IMR-90 (cell line): Measurements from ENCODE around the gene GSS. TPM values are rescaled to one million over a fixed set of nuclear protein-coding genes. Genes with fewer than 3 reads are reported as not detected.

Source experiments
- ATAC-seq: fragments of 200-7000 bp; cut with Tn5 transposase; 2 replicates; pipeline ENCODE4 v1.9.1; 2020; ENCODE audit warnings: low read depth, mild to moderate bottlenecking, moderate library complexity
- BruUV-seq: library from RNA; stranded (reverse); fragments of 400-500 nt; replicated peaks from 2 replicates; lab custom pipeline; 2021; lab: Mats Ljungman, UMichigan
- CTCF ChIA-PET: fragments of 300-600 bp; formaldehyde crosslinking; extraction: SDS; loops from one replicate; lab custom pipeline; 2021; ENCODE audit warnings: antibody characterized with exemption; lab: Yijun Ruan, JAX
- POLR2A ChIA-PET: fragments of 300-600 bp; sonication (Branson Sonifier 250); formaldehyde crosslinking; loops from one replicate; lab custom pipeline; 2022; ENCODE audit warnings: antibody characterized with exemption; ENCODE audit not compliant: unreplicated experiment; lab: Charles Lee
- DNase-seq: peaks from one replicate; pipeline ENCODE4 v3.0.0; 2013
- H2AFZ ChIP-seq: replicated peaks from 2 replicates; pipeline ENCODE3; 2013; ENCODE audit warnings: low read length, mild to moderate bottlenecking; ENCODE audit not compliant: poor library complexity
- H2AK5ac ChIP-seq: 2 replicates; pipeline ENCODE4 v1.6.1; 2013; ENCODE audit warnings: low read depth, low read length, inconsistent platforms
- H2AK9ac ChIP-seq: replicated peaks from 2 replicates; pipeline ENCODE3; 2013; ENCODE audit warnings: mild to moderate bottlenecking, low read depth, low read length, moderate library complexity; ENCODE audit not compliant: poor library complexity
- H2BK120ac ChIP-seq: 2 replicates; pipeline ENCODE4 v1.6.1; 2013; ENCODE audit warnings: low read depth, low read length, inconsistent platforms
- H2BK15ac ChIP-seq: 3 replicates; pipeline ENCODE4 v1.6.1; 2013; ENCODE audit warnings: low read depth, low read length, inconsistent platforms
- H2BK20ac ChIP-seq: 2 replicates; pipeline ENCODE4 v1.6.1; 2013; ENCODE audit warnings: low read depth, mild to moderate bottlenecking, inconsistent platforms, low read length, moderate library complexity
- H2BK5ac ChIP-seq: 2 replicates; pipeline ENCODE4 v1.6.1; 2013; ENCODE audit warnings: mild to moderate bottlenecking, low read depth, low read length, inconsistent platforms; ENCODE audit not compliant: poor library complexity, severe bottlenecking
- H3K14ac ChIP-seq: replicated peaks from 2 replicates; pipeline ENCODE4 v1.6.1; 2013; ENCODE audit warnings: low read depth, low read length, inconsistent platforms
- H3K18ac ChIP-seq: 2 replicates; pipeline ENCODE4 v1.6.1; 2013; ENCODE audit warnings: low read depth, low read length, control low read depth
- H3K23ac ChIP-seq: 2 replicates; pipeline ENCODE4 v1.6.1; 2013; ENCODE audit warnings: low read depth, low read length, inconsistent platforms
- H3K27ac ChIP-seq: 2 replicates; pipeline ENCODE4 v1.5.1; 2013; ENCODE audit warnings: mild to moderate bottlenecking, control low read depth, low read length; ENCODE audit not compliant: insufficient read depth
- H3K27me3 ChIP-seq: 2 replicates; pipeline ENCODE4 v1.6.1; 2013; ENCODE audit warnings: low read length; ENCODE audit not compliant: control insufficient read depth, insufficient read depth
- H3K36me3 ChIP-seq: 2 replicates; pipeline ENCODE4 v1.6.1; 2013; ENCODE audit warnings: low read length, mixed read lengths; ENCODE audit not compliant: control insufficient read depth, insufficient read depth
- H3K4ac ChIP-seq: 2 replicates; pipeline ENCODE4 v1.6.1; 2013; ENCODE audit warnings: low read depth, low read length, inconsistent platforms
- H3K4me1 ChIP-seq: 2 replicates; pipeline ENCODE4 v1.6.1; 2013; ENCODE audit warnings: low read length, mixed read lengths; ENCODE audit not compliant: control insufficient read depth, insufficient read depth
- H3K4me2 ChIP-seq: 2 replicates; pipeline ENCODE4 v1.6.1; 2013; ENCODE audit warnings: low read depth, mild to moderate bottlenecking, control low read depth, low read length, moderate library complexity
- H3K4me3 ChIP-seq: 2 replicates; pipeline ENCODE4 v1.5.1; 2013; ENCODE audit warnings: low read depth, mild to moderate bottlenecking, control low read depth, low read length, moderate library complexity; ENCODE audit not compliant: insufficient read depth
- H3K56ac ChIP-seq: 2 replicates; pipeline ENCODE4 v1.6.1; 2013; ENCODE audit warnings: low read length, inconsistent platforms; ENCODE audit not compliant: insufficient read depth; ENCODE audit errors: extremely low read depth
- H3K79me1 ChIP-seq, 2 experiments: 2 replicates each; pipeline ENCODE4 v1.6.1; 2013; ENCODE audit warnings: low read length in 2 of 2, inconsistent platforms in 1 of 2, low read depth in 1 of 2
- H3K9ac ChIP-seq: 2 replicates; pipeline ENCODE4 v1.6.1; 2013; ENCODE audit warnings: low read depth, low read length, control low read depth
- H3K9me1 ChIP-seq: 2 replicates; pipeline ENCODE4 v1.6.1; 2013; ENCODE audit warnings: low read length, inconsistent platforms; ENCODE audit not compliant: insufficient read depth
- H3K9me3 ChIP-seq: 2 replicates; pipeline ENCODE4 v1.6.1; 2013; ENCODE audit warnings: low read length; ENCODE audit not compliant: control insufficient read depth, insufficient read depth
- H4K20me1 ChIP-seq: 2 replicates; pipeline ENCODE4 v1.6.1; 2013; ENCODE audit warnings: low read length, inconsistent platforms; ENCODE audit not compliant: insufficient read depth
- H4K5ac ChIP-seq: 2 replicates; pipeline ENCODE4 v1.6.1; 2013; ENCODE audit warnings: mild to moderate bottlenecking, low read depth, low read length, control low read depth
- H4K8ac ChIP-seq, 2 experiments: 2 replicates each; pipeline ENCODE4 v1.6.1; 2013; ENCODE audit warnings: low read depth in 2 of 2, low read length in 2 of 2, control low read depth in 1 of 2, inconsistent platforms in 1 of 2
- H4K91ac ChIP-seq: 2 replicates; pipeline ENCODE4 v1.6.1; 2013; ENCODE audit warnings: low read depth, low read length, inconsistent platforms; ENCODE audit not compliant: insufficient read depth
- RAD21 ChIP-seq: IDR thresholded peaks from 2 replicates; pipeline ENCODE4 v1.6.1; 2012; ENCODE audit warnings: low read length, improper control_type of control experiment
- WGBS, 2 experiments: methylation state at CpG; one replicate each; pipeline versions ENCODE4 v1.1.5 to v1.1.7; 2013; ENCODE audit warnings: missing lambda C conversion rate in 2 of 2; ENCODE audit not compliant: insufficient read length in 1 of 2; ENCODE audit errors: extremely low coverage in 2 of 2; 5-methylcytosine and 5-hydroxymethylcytosine counted together
- dilution Hi-C: fragments of 300-500 bp; cut with HindIII; formaldehyde crosslinking; loops from one replicate; pipeline ENCODE4 v1.14.3; 2018; ENCODE audit warnings: low sequenced_read_pairs; ENCODE audit not compliant: unreplicated experiment
- in situ Hi-C: fragments of 300-500 bp; cut with MboI; formaldehyde crosslinking; loops from 3 replicates; pipeline ENCODE4 v1.14.3; 2019; ENCODE audit warnings: low sequenced_read_pairs, inconsistent platforms, mixed read lengths
- intact Hi-C: fragments of 100-400 bp; cut with micrococcal nuclease; formaldehyde crosslinking; loops from 2 replicates; pipeline ENCODE4 v1.10.0; 2022
- polyA plus RNA-seq, 3 experiments: library from polyadenylated mRNA; depleted of rRNA; stranded (reverse); fragments of >200 nt; gene quantifications; 2 replicates each; pipeline ENCODE4 v1.2.3, GENCODE V29; 2012; ENCODE audit warnings: low replicate concordance in 1 of 3
- total RNA-seq: library from RNA; depleted of rRNA; stranded (reverse); fragments of >200 nt; gene quantifications from 2 replicates; pipeline ENCODE4 v1.2.3, GENCODE V29; 2012

The GSS gene
- total and polyA plus RNA-seq, 2 of the 4 experiments (the other 2 are of a cell fraction), result 73.7 to 90.0 TPM

DNA sequence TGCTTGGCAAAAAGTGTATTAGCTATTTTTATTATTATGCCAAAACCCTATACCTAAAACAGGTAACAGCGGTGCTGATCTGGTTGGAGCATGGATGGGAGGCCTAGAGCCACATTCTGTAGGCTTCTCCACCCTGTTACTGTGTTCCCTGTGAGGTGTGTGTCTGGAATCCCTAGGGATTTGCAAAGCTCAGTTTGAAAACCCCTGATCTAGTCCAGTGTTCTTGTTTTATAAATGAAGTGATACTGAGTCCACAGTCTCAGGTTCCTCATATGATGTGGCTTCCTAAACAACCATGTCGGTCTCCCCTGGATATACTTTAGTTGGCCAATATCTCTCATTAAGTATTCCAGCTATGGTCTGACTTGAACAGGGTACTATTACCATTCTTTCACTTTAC, 62.9 kb downstream of the GSS start:
- Histone ChIP-seq H3K4me1 (peaks cover 16% of the 10 kb centered on the region), H3K9ac (no peak overlapping the region), H3K4me2 (no peak overlapping the region), H2BK15ac (peak overlapping the region; percentile 34; the same call in 1 of the 3 replicates), H3K4me3 (no peak overlapping the region), H3K18ac (no peak overlapping the region), H2BK5ac (no peak overlapping the region), H2AFZ (no peak overlapping the region), H3K9me3 (no peaks in the 10 kb centered on the region), H3K27me3 (no peaks in the 10 kb centered on the region), H2BK120ac (no peak overlapping the region), H3K56ac (no peak overlapping the region), H3K79me1 (peaks cover 16 to 29% of the 10 kb centered on the region in 2 experiments; a peak in 3 of 4 replicates), H2AK9ac (peak overlapping the region; percentile 50), H4K5ac (no peak overlapping the region), H3K4ac (no peak overlapping the region), H4K91ac (no peak overlapping the region), H3K14ac (no peak overlapping the region), H2AK5ac (no peak overlapping the region; the same call in 1 of the 2 replicates), H4K8ac (no peak overlapping the region), H3K9me1 (peaks cover 4% of the 10 kb centered on the region), H3K36me3 (no peaks in the 10 kb centered on the region), H3K23ac (no peak overlapping the region), H4K20me1 (peaks cover 3% of the 10 kb centered on the region; the same call in 1 of the 2 replicates), H3K27ac (no peak overlapping the region), H2BK20ac (peak overlapping the region; percentile 16; the same call in 1 of the 2 replicates)
- in situ Hi-C loops, result no loop called here
- dilution Hi-C loops, result no loop called here
- DNase-seq, result no peak
- BruUV-seq, result no TSS peak
- no peak for TF ChIP-seq RAD21
- 80% methylated on average over 1 of the region's 2 CpGs; no CpG with 5 or more reads in 1 of the 2 experiments for WGBS, 2 experiments
- intact Hi-C loops, result no loop called here
- CTCF ChIA-PET, result no interaction called here
- no peak for ATAC-seq
- POLR2A ChIA-PET, result no interaction called here
